ENCODE results near the gene MAP7D1. TPM values are rescaled to one million over a fixed set of nuclear protein-coding genes. Genes with fewer than 3 reads are reported as not detected.

Gene MAP7D1
- 66.8 and 120 TPM in 2 replicates for total RNA-seq

GRCh38 chr1:36155408-36156328, at the start of gene MAP7D1:
TSS of gene MAP7D1 (plus strand) at chr1:36156160. CDS start at chr1:36156418, 258 bp downstream.

GRCh38 chr1:36125129-36125991, 30.6 kb upstream of the MAP7D1 start, which contains the start of gene COL8A2:
TSS of gene COL8A2 (minus strand) at chr1:36125222. CDS start at chr1:36100242, 24,980 bp downstream.

GRCh38 chr1:36149237-36149972, 6.6 kb upstream of the MAP7D1 start, which contains the start of gene TRAPPC3:
TSS of gene TRAPPC3 (minus strand) at chr1:36149486. CDS start at chr1:36149378, 108 bp downstream.

GRCh38 chr1:36223996-36224536, 68.1 kb downstream of the MAP7D1 start, which contains the start of gene THRAP3:
TSS of gene THRAP3 (plus strand) at chr1:36224443. CDS start at chr1:36282564, 58,121 bp downstream.

Other genes starting within 250 kb of the MAP7D1 start
- gene AGO3, start 225.1 kb upstream of the MAP7D1 start, total RNA-seq, result 16.6 and 29.0 TPM in 2 replicates
- not detected in 2 replicates for gene TEKT2, start 72.1 kb upstream of the MAP7D1 start, total RNA-seq
- 34.6 and 36.2 TPM in 2 replicates for gene ADPRS, start 67.3 kb upstream of the MAP7D1 start, total RNA-seq
- gene COL8A2, start 30.9 kb upstream of the MAP7D1 start, total RNA-seq, result 9.2 and 19.6 TPM in 2 replicates
- 80.3 and 119 TPM in 2 replicates for gene TRAPPC3, start 6.7 kb upstream of the MAP7D1 start, total RNA-seq
- gene THRAP3, start 68.3 kb downstream of the MAP7D1 start, total RNA-seq, result 66.8 and 104 TPM in 2 replicates
- 6.5 and 10.5 TPM in 2 replicates for gene SH3D21, start 150.2 kb downstream of the MAP7D1 start, total RNA-seq
- gene EVA1B, start 167.5 kb downstream of the MAP7D1 start, total RNA-seq, result 84.0 and 161 TPM in 2 replicates
- gene STK40, start 229.8 kb downstream of the MAP7D1 start, total RNA-seq, result 13.1 and 35.9 TPM in 2 replicates
- 8.9 and 9.7 TPM in 2 replicates for gene LSM10, start 241.7 kb downstream of the MAP7D1 start, total RNA-seq